HFFc6 (cell line): Measurements from ENCODE around the gene PPIL6. TPM values are rescaled to one million over a fixed set of nuclear protein-coding genes. Genes with fewer than 3 reads are reported as not detected.

ENCODE experiments used
- DNase-seq: peaks from one replicate; pipeline ENCODE4 v3.0.0-alpha.2; 2018
- H3K27ac Mint-ChIP-seq: 2 replicates; pipeline ENCODE4 v1.8.0; 2020; ENCODE audit warnings: mild to moderate bottlenecking, mixed read lengths
- H3K27me3 Mint-ChIP-seq: 2 replicates; pipeline ENCODE4 v1.8.0; 2021; ENCODE audit warnings: mild to moderate bottlenecking, moderate library complexity, mixed read lengths; ENCODE audit not compliant: insufficient read depth
- H3K36me3 Mint-ChIP-seq: 2 replicates; pipeline ENCODE4 v1.8.0; 2021; ENCODE audit warnings: low read depth, mixed read lengths
- H3K4me1 Mint-ChIP-seq: 2 replicates; pipeline ENCODE4 v1.8.0; 2020; ENCODE audit warnings: low read depth, mixed read lengths
- H3K4me3 Mint-ChIP-seq: 2 replicates; pipeline ENCODE4 v1.8.0; 2020; ENCODE audit warnings: mild to moderate bottlenecking, moderate library complexity, mixed read lengths
- H3K9me3 Mint-ChIP-seq: 2 replicates; pipeline ENCODE4 v1.8.0; 2020; ENCODE audit warnings: mild to moderate bottlenecking, mixed read lengths
- total RNA-seq, 6 experiments: library from RNA; stranded (reverse); fragmentation: NEBNext Ultra II Directional; extraction: Animal tissue kit (Norgen Biotek cat#: 25700); gene quantifications; 2 replicates in 1 of 6; 3 replicates in 5 of 6; pipeline ENCODE4 v1.2.3, GENCODE V29; 2021
- TF ChIP-seq, protein P1 (sequence below): fragments of 200-600 bp; sonication (generic); IDR thresholded peaks from 2 replicates; pipeline ENCODE4 v1.5.0; 2021; ENCODE audit warnings: antibody characterized with exemption, mild to moderate bottlenecking

PPIL6 gene
- total RNA-seq, 6 experiments from 2014 or later: 0.21 to 0.53 (median 0.43) TPM; not detected in 1

DNA sequence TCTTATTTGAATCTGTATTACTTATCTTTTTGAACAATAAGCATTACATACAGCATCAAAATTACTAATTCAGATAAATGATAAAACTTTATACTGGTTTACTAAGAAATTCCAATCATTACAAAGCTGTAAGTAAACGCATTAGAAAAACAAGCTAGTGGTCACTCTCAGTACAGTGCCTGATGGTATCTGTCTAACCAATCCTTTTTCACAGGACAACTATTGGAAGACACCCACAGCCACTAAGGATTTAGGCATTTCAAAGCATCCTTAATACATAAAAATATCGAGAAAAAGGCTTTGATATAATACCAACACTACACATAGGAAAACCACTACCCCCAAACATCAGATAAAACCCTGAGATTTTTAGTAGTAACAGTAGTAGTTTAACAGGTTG is 60.7 kb downstream of the PPIL6 start:
- H3K9me3 Mint-ChIP-seq: no peaks in the 10 kb centered on the region
- H3K27ac Mint-ChIP-seq: peak overlapping the region; percentile 52
- no peaks in the 10 kb centered on the region for H3K27me3 Mint-ChIP-seq
- H3K4me1 Mint-ChIP-seq: peaks cover 38% of the 10 kb centered on the region
- TF ChIP-seq, protein P1, sequence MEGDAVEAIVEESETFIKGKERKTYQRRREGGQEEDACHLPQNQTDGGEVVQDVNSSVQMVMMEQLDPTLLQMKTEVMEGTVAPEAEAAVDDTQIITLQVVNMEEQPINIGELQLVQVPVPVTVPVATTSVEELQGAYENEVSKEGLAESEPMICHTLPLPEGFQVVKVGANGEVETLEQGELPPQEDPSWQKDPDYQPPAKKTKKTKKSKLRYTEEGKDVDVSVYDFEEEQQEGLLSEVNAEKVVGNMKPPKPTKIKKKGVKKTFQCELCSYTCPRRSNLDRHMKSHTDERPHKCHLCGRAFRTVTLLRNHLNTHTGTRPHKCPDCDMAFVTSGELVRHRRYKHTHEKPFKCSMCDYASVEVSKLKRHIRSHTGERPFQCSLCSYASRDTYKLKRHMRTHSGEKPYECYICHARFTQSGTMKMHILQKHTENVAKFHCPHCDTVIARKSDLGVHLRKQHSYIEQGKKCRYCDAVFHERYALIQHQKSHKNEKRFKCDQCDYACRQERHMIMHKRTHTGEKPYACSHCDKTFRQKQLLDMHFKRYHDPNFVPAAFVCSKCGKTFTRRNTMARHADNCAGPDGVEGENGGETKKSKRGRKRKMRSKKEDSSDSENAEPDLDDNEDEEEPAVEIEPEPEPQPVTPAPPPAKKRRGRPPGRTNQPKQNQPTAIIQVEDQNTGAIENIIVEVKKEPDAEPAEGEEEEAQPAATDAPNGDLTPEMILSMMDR: no peak
- DNase-seq: peak; percentile 75
- peaks cover 34% of the 10 kb centered on the region for H3K36me3 Mint-ChIP-seq
- peak overlapping the region; percentile 95 for H3K4me3 Mint-ChIP-seq

DNA sequence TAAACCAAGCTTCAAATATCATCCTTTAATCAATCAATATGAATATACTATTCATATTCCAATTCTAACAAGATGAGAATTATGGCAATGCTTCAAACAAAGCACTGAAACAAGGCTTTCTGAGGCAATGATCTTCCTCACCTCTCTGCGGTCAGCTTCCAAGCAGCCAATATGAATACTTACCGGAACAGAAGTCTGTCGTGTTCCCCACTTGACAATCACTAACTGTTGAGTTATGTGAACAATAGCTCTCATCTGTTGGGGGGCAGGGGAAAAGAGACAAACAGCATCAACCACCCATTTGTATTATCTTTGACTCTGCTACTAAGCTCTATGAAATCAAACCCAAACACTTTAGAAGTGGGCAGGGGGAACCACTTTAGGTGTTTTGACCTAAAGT is 62.7 kb downstream of the PPIL6 start:
- Mint-ChIP-seq H3K27ac (no peak overlapping the region), H3K4me3 (no peak overlapping the region), H3K4me1 (peaks cover 41% of the 10 kb centered on the region), H3K9me3 (no peaks in the 10 kb centered on the region), H3K27me3 (peaks cover 2% of the 10 kb centered on the region; the same call in 1 of the 2 replicates), H3K36me3 (peaks cover 51% of the 10 kb centered on the region)
- TF ChIP-seq, protein P1: no peak
- DNase-seq: no peak

DNA sequence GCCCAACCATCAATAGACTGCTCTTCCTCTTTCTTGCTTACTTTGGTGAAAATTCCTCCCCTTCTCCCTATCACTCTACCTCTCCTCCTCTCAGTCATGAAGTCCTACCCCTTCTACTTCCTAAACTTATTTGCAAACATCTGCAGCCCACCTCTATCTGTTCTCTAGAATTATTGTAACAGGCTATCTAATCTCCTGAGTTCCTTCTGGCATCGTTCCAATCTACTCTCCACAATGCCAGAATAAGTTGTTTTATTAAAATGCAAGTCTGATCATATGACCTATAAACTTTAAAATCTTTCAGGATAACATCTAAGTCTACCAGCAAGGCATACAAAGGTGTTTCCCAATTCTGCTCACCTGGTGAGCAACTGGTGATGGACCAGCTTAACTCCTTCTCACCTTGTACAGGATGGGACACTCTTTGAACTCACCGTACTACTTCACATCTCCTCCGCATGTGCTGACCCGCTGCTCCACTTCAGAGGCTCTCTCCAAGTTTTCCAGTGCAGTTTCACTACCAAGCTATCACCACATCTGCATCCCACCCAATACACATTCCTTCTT is 66.0 kb downstream of the PPIL6 start:
- Mint-ChIP-seq H3K27me3 (peaks cover 2% of the 10 kb centered on the region; the same call in 1 of the 2 replicates), H3K9me3 (no peaks in the 10 kb centered on the region), H3K36me3 (peaks cover 54% of the 10 kb centered on the region), H3K4me3 (no peak overlapping the region), H3K27ac (no peak overlapping the region; the same call in 1 of the 2 replicates), H3K4me1 (peaks cover 41% of the 10 kb centered on the region)
- DNase-seq: no peak
- TF ChIP-seq, protein P1: no peak

DNA sequence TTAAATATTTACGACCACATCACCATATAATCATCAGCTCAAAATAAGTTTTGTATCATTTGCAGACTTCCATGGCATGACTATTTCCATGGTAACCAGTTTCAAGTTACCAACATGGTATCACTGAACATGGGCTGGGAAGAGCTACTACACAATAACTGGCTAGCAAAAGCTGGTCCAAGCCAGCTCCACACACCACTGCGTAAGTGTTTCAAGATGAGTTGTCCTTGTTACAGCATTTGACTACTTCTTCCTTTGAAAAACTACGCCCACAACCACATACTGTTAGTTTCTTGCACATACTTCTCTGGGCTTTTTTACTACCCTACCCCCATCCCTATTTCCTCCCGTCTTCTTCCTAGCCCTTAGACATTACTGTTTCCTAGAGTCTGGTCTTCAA is 66.7 kb downstream of the PPIL6 start:
- Mint-ChIP-seq H3K36me3 (peaks cover 48% of the 10 kb centered on the region), H3K27me3 (peaks cover 2% of the 10 kb centered on the region; the same call in 1 of the 2 replicates), H3K27ac (no peak overlapping the region; the same call in 1 of the 2 replicates), H3K4me1 (peaks cover 34% of the 10 kb centered on the region), H3K4me3 (no peak overlapping the region), H3K9me3 (no peaks in the 10 kb centered on the region)
- no peak for DNase-seq
- TF ChIP-seq, protein P1: no peak

DNA sequence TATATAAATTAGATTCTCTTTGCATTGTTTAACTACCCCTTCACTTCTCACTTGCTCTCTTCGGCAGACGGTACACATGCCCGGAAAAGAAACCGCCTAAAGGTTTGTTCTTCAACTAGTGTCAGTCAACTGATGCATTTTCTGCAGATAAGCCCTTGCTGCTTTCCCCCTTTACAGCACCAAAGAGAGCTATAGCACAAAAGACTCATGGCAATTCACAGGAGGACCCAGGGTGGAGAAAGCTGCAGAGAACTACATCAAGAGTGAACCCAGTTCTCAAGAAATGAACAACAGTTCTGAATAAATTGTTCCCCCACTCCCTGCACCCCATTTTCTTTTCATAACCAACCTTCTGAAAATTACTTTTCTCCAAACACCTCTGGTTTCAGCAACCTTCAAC is 67.1 kb downstream of the PPIL6 start:
- Mint-ChIP-seq H3K27me3 (peaks cover 2% of the 10 kb centered on the region; the same call in 1 of the 2 replicates), H3K36me3 (peaks cover 47% of the 10 kb centered on the region), H3K4me3 (no peak overlapping the region), H3K4me1 (peaks cover 32% of the 10 kb centered on the region), H3K27ac (peak overlapping the region; percentile 30; the same call in 1 of the 2 replicates), H3K9me3 (no peaks in the 10 kb centered on the region)
- TF ChIP-seq, protein P1: no peak
- no peak for DNase-seq
